ENCODE data around the gene NRF1. TPM values are rescaled to one million over a fixed set of nuclear protein-coding genes. Genes with fewer than 3 reads are reported as not detected.
A peak's percentile ranks its signal among the peaks of the same experiment; 100 is the strongest.

NRF1 gene
- polyA plus RNA-seq, 3 donors from 2014 or later = 9.8 to 24.7 (median 12.7) TPM

DNA sequence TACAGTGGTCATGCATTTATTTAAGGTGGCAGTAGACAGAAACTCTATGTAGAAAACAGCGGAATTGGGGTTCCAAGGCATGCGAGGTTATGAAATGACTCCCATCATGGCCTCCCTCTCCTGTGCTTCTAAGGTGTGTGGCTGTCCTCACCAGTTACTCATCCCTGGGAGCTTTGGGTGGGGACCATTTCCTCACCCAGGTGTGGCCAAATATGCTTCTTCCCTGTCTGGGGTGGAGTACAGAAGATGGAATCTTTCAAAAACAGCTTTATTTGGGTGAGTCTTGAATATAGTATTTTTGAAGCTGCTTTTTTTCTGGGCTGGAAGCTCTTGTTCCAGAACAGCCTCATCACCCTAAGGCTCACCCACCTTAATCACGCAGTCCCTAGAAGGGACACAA, 139.0 kb downstream of the NRF1 start:
- no peak overlapping the region for H3K27ac Mint-ChIP-seq
- DNase-seq = no peak
- H3K4me1 Mint-ChIP-seq = peaks cover 0 to 11% of the 10 kb centered on the region in 2 donors
- H3K4me3 Mint-ChIP-seq = no peak overlapping the region
- peaks cover 9 to 31% (median 10%) of the 10 kb centered on the region in 3 donors for H3K36me3 Mint-ChIP-seq
- H3K27me3 Mint-ChIP-seq (ENCODE audit: low read depth in 3 of 3) = peaks cover 0 to 4% (median 4%) of the 10 kb centered on the region in 3 donors
- H3K9me3 Mint-ChIP-seq = no peaks in the 10 kb centered on the region

DNA sequence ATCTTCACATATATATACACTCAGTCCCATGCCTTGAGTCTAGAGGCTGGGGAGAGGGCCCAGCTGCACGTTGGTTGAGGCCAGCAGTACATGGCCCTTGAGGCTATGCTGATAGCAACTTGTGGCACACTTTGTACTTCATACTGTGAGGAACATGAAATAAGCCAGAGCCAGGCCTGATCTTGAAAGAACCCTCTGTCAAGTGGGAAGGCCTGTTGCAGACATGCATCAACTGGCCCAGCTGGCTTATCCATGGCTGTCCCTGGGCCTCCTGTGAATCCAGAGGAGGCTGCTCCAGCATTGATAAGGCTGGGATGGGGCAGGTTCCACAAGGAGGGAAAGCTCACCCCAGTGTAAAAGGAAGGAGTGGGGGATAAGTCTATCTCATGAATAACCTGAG, 140.4 kb downstream of the NRF1 start:
- Mint-ChIP-seq H3K27ac (no peak overlapping the region), H3K4me3 (no peak overlapping the region), H3K4me1 (peaks cover 0 to 6% of the 10 kb centered on the region in 2 donors), H3K9me3 (no peaks in the 10 kb centered on the region), H3K27me3 (ENCODE audit: low read depth in 3 of 3) (peaks cover 0 to 4% (median 4%) of the 10 kb centered on the region in 3 donors), H3K36me3 (peaks cover 13 to 38% (median 17%) of the 10 kb centered on the region in 3 donors)
- no peak for DNase-seq

DNA sequence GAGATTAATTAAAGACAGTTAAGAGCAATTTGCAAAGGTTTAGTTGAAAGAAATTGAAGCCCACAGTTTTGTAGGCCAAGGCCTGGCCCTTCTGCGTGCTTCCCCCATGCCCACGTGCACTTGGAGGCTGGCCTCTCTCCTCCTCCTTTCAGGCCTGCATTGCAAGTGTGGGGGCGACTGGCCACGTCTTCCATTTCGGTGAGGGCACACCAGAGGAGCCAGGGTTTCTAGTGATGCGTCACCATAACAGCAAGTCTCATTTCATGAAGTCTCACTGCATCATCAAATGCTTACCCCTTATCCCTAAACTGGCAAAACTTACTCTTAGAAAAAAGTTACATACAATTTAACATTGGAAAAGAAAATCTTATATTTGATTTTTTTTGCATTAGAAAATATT, 141.2 kb downstream of the NRF1 start:
- Mint-ChIP-seq H3K4me1 (peaks cover 0 to 6% of the 10 kb centered on the region in 2 donors), H3K36me3 (peaks cover 10 to 38% (median 11%) of the 10 kb centered on the region in 3 donors), H3K9me3 (no peaks in the 10 kb centered on the region), H3K27ac (no peak overlapping the region), H3K4me3 (no peak overlapping the region), H3K27me3 (ENCODE audit: low read depth in 3 of 3) (peaks cover 0 to 5% (median 4%) of the 10 kb centered on the region in 3 donors)
- DNase-seq = no peak

DNA sequence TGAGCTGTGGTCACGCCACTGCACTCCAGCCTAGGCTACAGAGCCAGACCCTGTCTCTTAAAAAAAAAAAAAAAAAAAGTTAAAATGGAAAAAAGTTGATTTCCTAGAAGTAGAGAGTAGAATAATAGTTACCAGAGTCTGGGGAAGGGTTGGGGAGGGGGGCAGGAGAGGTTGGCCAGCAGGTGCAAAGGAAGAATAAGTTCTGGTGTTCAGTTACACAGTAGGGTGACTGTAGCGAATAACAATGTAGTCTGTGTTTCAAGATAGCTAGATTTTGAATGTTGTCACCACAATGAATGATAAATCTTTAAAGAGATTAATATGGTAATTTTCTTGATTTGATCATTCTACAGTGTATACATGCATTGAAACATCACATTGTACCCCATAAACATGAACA, 142.9 kb downstream of the NRF1 start:
- Mint-ChIP-seq H3K36me3 (peaks cover 6 to 38% (median 11%) of the 10 kb centered on the region in 3 donors), H3K4me1 (no peaks in the 10 kb centered on the region), H3K27ac (no peak overlapping the region), H3K9me3 (no peaks in the 10 kb centered on the region), H3K27me3 (ENCODE audit: low read depth in 3 of 3) (peaks cover 0 to 5% (median 4%) of the 10 kb centered on the region in 3 donors), H3K4me3 (no peak overlapping the region)
- DNase-seq = no peak

- Mint-ChIP-seq H3K4me1 (no peaks in the 10 kb centered on the region), H3K36me3 (peaks cover 6 to 29% (median 11%) of the 10 kb centered on the region in 3 donors), H3K27me3 (ENCODE audit: low read depth in 3 of 3) (peaks cover 0 to 5% (median 3%) of the 10 kb centered on the region in 3 donors), H3K4me3 (no peak overlapping the region), H3K27ac (peak overlapping the region in 1 of 6 donors; percentile 26), H3K9me3 (no peaks in the 10 kb centered on the region)
- no peak for DNase-seq
Observed at GRCh38 chr7:129757991-129758390, 146.5 kb downstream of the NRF1 start.

- no peak overlapping the region for H3K27ac Mint-ChIP-seq
Observed at GRCh38 chr7:129762387-129762969, 151.0 kb downstream of the NRF1 start.

DNA sequence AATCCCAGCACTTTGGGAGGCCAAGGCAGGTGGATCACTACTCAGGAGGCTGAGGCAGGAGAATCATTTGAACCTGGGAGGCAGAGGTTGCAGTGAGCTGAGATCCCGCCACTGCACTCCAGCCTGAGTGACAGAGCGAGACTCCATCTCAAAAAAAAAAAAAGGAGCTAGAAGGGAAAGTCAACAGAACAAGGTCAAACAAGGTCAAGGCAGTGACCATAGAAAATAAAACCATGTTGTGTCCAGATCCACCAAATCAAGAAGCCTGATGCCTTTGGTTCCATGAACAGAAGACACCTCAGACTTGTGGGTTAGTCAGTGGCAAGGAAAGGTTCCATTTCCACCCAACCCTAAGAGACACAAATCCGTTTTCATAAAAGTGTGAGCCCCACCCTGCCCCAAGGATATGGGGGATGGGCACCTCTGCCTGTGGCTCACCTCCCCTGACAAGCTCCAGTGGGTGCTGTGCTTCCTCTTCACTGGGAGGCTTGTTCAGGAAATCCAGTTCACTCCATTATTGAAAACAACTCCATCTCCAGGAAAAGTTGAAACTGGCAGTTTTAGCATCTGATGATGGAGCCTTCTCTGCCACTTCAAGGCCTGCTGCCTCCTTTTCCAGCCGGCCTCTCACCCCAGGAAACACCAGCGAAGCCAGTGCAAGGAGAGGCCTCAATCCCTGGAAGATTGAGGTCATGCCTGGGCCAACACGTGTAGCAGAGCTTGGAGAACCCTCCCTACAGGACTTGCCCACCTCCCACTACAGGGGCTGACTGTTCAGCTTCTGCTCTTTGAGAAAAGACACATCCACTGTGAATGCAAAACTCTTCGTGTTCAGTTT, 152.9 kb downstream of the NRF1 start:
- H3K4me3 Mint-ChIP-seq = no peak overlapping the region
- peaks cover 25 to 32% of the 10 kb centered on the region in 2 donors for H3K4me1 Mint-ChIP-seq
- peaks cover 0 to 11% (median under 1%) of the 10 kb centered on the region in 3 donors for H3K27me3 Mint-ChIP-seq (ENCODE audit: low read depth in 3 of 3)
- no peak overlapping the region for H3K27ac Mint-ChIP-seq
- no peaks in the 10 kb centered on the region for H3K36me3 Mint-ChIP-seq
- H3K9me3 Mint-ChIP-seq = no peaks in the 10 kb centered on the region
- no peak for DNase-seq

More at GRCh38 chr7:129762387-129762969, 151.0 kb downstream of the NRF1 start:
- DNase-seq = no peak
- peaks cover 19 to 25% of the 10 kb centered on the region in 2 donors for H3K4me1 Mint-ChIP-seq
- H3K27me3 Mint-ChIP-seq (ENCODE audit: low read depth in 3 of 3) = peaks cover 0 to 12% (median 0%) of the 10 kb centered on the region in 3 donors
- no peak overlapping the region for H3K4me3 Mint-ChIP-seq
- peaks cover 0 to 7% (median 0%) of the 10 kb centered on the region in 3 donors for H3K36me3 Mint-ChIP-seq
- H3K9me3 Mint-ChIP-seq = no peaks in the 10 kb centered on the region

- Mint-ChIP-seq H3K27me3 (ENCODE audit: low read depth in 3 of 3) (peaks cover 0 to 11% (median 1%) of the 10 kb centered on the region in 3 donors), H3K36me3 (no peaks in the 10 kb centered on the region), H3K4me1 (peaks cover 25 to 32% of the 10 kb centered on the region in 2 donors), H3K9me3 (no peaks in the 10 kb centered on the region), H3K27ac (no peak overlapping the region), H3K4me3 (no peak overlapping the region)
- DNase-seq = no peak
Observed at GRCh38 chr7:129765352-129765751, 153.8 kb downstream of the NRF1 start.

- Mint-ChIP-seq H3K27ac (peak overlapping the region in 3 of 6 donors; percentile 41 to 71 (median 60)), H3K4me1 (peaks cover 29 to 32% of the 10 kb centered on the region in 2 donors), H3K9me3 (no peaks in the 10 kb centered on the region), H3K4me3 (peak overlapping the region in 3 of 5 donors; percentile 11 to 60 (median 41)), H3K36me3 (no peaks in the 10 kb centered on the region), H3K27me3 (ENCODE audit: low read depth in 3 of 3) (peaks cover 0 to 14% (median 1%) of the 10 kb centered on the region in 3 donors)
- DNase-seq = peak in 1 of 3 donors; percentile 32
Observed at GRCh38 chr7:129767120-129768015, 155.8 kb downstream of the NRF1 start.

GRCh38 chr7:129768614-129769399, 157.3 kb downstream of the NRF1 start:
- Mint-ChIP-seq H3K36me3 (no peaks in the 10 kb centered on the region), H3K27me3 (ENCODE audit: low read depth in 3 of 3) (peaks cover 0 to 14% (median 1%) of the 10 kb centered on the region in 3 donors), H3K9me3 (no peaks in the 10 kb centered on the region), H3K4me1 (peaks cover 26 to 29% of the 10 kb centered on the region in 2 donors), H3K4me3 (no peak overlapping the region), H3K27ac (no peak overlapping the region)
- DNase-seq = no peak

GRCh38 chr7:129769400-129769774, 157.9 kb downstream of the NRF1 start:
- Mint-ChIP-seq H3K4me3 (no peak overlapping the region), H3K36me3 (no peaks in the 10 kb centered on the region), H3K27me3 (ENCODE audit: low read depth in 3 of 3) (peaks cover 0 to 11% (median 1%) of the 10 kb centered on the region in 3 donors), H3K27ac (no peak overlapping the region), H3K4me1 (peaks cover 21 to 24% of the 10 kb centered on the region in 2 donors), H3K9me3 (no peaks in the 10 kb centered on the region)
- DNase-seq = no peak

- DNase-seq = no peak
- H3K27me3 Mint-ChIP-seq (ENCODE audit: low read depth in 3 of 3) = peaks cover 0 to 11% (median 1%) of the 10 kb centered on the region in 3 donors
- H3K36me3 Mint-ChIP-seq = no peaks in the 10 kb centered on the region
- H3K4me1 Mint-ChIP-seq = peaks cover 17 to 21% of the 10 kb centered on the region in 2 donors
- no peaks in the 10 kb centered on the region for H3K9me3 Mint-ChIP-seq
- no peak overlapping the region for H3K4me3 Mint-ChIP-seq
- H3K27ac Mint-ChIP-seq = no peak overlapping the region
Observed at GRCh38 chr7:129769866-129770808, 158.6 kb downstream of the NRF1 start.

Data from immature natural killer cell (primary cell).